Nucleus accumbens (tissue), 56 donors: Measurements from ENCODE around the gene MAGI2.
"Not testable (repeated sequence)": the region's sequence is repeated elsewhere in the genome, so short reads cannot be mapped to it uniquely, and the experiment has no call there.

Source experiments
- DNase-seq, 56 donors: peaks; one replicate each; lab custom pipeline; 2025; lab: John Stamatoyannopoulos, UW

The MAGI2 gene

DNA sequence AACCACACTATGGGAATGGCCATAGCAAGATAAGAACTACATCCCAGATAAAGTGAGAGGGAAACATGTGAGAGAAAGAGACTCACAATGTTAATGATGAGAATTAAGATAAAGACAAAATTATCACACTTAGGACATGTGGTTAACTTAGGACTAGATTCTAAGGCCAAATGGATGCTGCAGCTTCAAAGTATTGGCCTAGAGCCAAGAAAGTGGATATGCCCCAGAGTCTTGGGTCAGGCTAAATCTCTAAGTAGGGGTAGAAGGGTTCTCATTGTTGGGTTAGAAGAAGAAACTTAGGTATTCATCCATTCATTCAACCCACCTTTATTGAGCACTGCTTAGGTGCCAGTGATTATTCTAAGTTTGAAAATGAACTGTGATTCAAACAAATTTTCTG lies 836.9 kb downstream of the MAGI2 start:
- DNase-seq = no peak

DNA sequence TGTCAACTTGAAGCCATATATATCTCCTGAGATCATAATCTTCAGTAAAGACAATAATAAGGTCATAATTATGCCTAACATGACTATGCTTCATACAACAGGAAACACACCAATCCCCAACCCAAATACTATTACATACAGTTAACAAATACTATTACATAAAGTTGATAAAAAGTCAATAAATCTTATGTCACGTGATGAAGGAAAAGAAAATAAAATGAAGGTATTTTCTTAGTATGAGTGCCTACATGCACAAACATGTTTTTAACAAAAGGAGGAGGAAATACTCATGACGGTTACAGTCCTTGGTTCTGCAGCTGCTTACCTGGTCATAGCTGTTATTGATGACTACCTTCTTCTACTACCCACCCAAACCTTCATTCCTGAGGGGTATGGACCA lies 844.2 kb downstream of the MAGI2 start:
- no peak for DNase-seq

DNA sequence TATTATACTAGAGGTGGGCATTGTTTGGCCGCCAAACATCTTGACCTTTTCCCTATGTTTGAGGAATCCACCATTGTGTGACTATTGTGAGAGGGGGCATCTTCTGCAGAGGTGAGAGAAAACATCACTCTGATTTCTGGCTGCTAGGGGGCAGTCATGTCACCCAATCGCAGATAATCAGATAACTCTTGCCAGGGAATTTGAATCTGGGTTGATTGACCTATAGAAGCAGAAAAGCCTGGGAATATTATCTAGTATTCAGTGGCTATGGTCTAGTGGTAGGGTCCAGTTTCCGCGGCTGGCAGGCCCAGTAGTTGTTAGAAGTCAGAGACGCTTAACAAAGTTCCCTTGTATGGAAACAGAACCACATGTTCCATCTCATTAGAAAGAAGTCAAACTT lies 846.4 kb downstream of the MAGI2 start:
- peak in 20 of 56 donors; percentile 2 to 29 (median 12) for DNase-seq

DNA sequence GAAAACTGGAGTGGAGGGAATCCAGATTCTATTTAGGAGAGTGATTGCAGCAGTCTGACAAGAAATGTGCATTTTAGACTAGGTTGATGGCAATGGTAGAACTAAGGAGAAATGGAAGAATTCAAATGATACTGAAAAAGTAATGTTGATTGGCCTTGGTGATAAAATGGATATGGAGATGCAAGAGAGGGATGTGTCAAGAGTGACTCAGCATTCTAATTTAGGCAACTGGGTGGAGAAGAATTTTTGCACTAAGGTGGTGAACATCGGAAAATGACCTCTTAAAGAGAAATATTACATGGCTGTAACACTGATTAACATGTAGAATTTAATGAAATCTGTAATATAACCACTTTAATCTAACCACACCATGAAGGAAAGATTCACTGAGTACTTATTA lies 848.3 kb downstream of the MAGI2 start:
- no peak for DNase-seq

DNA sequence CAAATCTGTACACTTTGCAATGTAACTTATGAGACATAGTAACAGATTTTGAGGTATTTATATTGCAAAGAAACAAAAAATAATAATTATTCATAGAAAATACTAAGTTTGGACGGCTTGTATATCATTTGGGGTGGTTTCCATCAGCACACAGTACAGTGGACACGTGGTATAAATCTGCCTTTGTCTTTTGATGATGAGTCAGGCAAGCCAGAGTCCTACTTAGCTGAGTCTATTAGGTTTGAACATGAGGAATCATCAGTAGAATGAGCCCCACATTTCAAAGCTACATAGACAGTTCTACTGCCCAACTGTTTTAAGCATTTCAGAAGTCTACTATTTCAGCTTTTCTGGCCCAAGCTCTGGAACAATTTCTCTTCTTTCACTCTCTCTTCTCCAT lies 851.7 kb downstream of the MAGI2 start:
- peak in 1 of 56 donors; percentile 19 for DNase-seq

DNA sequence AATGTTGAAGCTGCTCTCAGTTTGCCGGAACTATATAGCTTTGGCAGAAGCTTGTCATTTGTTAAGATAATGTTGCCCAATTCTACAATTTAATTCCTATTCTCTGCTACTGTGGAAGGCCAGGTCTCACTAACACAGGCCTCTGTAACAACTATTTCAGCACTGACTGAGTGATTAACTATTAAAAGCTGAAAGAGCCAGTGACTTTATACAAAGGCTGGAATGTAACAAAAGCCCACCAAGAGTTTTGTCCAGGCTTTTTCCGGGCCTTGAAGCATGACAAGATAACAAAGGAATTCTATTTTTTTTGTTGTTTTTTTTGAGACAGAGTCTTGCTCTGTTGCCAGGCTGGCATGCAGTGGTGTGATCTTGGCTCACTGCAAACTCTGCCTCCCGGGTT lies 859.3 kb downstream of the MAGI2 start:
- no peak for DNase-seq

DNA sequence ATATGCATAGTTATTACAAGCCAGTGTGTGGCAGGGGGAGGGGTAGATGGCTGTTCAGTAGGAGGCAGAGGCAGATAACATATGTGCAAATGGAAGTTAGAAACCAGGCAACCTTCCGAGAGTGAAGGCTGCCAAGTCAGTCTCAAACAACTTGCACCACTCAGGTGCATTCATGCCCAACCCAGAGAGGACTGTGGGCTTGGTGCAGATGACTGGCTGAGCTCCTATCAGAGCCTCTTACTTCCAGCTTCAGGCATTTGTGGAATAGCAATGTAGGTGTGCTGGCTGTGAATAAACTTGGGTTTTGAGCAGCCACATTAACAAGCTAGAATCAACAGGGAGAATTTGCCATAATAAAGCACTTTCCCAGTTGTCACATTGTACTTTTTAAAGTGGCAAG lies 865.1 kb downstream of the MAGI2 start:
- DNase-seq = no peak

DNA sequence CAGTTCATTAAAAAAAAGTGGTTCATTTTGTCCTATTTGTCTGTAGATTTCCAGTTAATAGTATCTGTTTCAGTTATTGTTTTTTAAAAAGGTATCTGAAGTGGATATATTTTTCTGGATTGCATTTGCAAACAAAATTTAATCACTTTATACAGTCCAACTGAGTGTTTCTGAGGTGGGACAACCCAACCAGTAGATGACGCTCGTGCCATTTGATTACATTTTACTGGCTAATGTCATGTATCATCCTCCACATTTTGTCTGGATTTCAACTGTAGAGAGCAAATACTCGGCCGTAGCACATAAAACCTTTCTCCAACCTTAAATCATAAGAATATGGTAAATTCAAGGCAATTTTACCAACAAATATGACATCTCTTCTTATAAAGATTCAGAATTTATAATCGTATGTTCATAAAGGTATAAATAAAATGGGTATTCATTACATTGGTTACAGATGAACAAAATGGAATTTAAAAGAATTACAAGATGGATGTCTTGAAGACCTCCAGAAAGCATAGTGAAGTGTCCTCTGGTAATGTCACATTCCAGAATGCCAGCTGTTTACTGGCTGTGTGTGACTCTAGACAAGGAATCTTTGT lies 865.9 kb downstream of the MAGI2 start:
- no peak for DNase-seq

DNA sequence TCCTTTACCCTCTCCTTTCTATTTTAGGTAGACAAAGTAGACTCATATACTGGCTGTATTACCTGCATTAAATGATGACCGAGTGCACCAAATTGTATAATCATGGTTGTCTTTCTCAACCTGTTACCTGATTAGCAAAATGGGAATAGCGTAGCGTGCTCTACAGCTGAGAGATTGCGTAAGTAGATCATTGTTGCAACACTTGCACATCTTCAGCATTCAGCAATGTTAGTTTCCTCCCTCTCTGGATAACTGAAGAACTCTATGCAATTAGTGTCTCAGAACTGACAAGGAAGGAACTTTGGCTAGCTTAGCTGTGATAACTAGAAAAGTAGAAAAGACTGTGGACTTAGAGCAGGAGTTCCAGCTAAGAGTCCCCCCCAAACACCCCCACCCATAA lies 867.5 kb downstream of the MAGI2 start:
- no peak for DNase-seq

DNA sequence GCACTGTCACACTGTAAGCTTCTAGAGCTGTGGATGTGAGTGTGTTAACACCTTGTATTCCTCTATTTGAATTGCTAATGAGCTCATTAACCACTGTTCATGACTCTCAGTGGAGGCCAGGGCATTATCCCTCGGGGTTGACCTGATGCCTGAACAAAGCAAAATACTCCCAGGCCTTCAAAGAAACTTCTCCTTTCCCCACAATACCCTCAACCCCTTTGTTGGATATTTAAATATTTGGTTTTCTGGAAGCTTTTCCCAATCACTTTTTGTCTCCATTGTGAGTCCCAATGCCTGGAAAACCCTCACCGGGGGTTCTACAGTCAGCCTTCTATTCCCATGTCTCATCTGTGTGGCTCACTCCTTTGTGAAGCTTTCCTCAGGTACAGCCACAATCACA lies 874.8 kb downstream of the MAGI2 start:
- no peak for DNase-seq

DNA sequence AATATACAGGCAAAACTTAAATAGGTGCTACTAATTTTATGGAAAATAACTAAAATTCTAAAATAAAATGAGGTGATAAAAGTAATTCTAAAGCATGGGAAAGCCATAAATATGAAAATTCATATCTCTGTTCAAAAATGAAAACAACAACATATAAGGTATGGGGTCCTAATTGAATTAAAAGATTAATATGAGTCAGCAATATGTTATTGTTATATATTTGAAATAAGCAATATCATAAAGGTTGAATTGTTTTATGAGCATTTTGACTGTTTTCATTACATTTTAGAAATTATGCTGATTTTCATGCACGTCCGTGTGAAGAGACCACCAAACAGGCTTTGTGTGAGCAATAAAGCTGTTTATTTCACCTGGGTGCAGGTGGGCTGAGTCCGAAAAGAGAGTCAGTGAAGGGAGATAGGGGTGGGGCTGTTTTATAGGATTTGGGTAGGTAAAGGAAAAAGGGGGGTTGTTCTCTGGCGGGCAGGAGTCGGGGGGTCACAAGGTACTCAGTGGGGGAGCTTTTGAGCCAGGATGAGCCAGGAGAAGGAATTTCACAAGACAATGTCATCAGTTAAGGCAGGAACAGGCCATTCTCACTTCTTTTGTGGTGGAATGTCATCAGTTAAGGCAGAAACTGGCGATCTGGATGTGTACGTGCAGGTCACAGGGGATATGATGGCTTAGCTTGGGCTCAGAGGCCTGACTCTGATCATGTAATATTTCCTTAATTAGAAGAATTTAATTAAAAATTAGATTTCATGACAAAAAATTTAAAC lies 876.1 kb downstream of the MAGI2 start:
- DNase-seq = not testable (repeated sequence)

DNA sequence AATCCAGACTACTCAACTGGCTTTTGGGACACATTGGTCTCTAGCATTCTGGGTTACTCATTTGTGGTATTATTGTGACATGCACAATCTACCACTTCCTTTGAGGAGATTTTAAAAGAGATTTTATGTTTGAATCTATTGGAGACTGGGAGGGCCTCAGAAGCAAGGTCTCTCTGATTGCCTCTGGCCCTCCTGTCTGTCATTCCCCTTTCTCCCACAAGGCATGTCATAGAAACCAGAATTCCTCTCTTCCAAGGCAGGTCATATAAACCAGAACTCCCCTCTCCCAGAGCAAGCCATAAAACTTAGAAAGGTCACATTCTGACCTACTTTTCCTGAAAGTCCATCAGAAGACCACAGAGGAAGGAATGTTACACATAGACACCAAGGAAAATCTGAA lies 877.2 kb downstream of the MAGI2 start:
- no peak for DNase-seq

DNA sequence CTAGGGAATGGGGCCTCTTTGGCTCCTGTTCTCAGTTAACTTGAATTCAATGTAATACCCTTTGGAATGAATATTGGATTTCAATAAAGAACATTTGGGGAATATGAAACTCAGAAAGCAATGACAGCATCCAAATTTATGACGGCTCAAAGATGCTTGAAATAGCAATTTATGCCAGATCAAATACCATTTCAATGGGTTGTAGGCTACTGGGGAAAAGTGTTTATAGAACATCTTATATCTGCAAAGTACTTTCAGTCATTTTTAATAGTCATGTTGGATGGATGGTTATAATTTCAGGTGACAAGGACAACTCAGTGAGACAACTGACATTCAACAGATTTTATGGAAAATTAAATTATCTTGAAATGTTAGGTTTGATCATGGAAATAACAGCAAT lies 882.2 kb downstream of the MAGI2 start:
- DNase-seq = no peak

DNA sequence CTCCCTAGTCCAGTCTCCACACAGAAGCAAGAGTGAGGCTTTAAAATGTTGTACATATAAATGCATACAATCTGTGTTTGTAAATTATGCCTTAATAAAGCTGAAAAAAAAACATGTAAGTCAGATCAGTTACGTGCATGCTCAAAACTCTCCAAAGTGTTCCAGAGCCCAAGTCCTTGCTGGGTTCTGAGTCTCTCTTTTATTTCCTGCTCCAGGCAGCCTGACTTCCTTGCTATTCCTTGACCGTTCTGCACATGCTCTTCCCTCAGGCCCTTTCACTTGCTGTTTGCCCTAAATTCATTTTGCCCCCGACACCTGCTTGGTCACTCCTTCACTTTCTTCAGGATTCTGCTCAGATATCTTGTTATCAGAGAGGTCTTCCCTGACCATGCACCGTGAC lies 884.8 kb downstream of the MAGI2 start:
- no peak for DNase-seq

DNA sequence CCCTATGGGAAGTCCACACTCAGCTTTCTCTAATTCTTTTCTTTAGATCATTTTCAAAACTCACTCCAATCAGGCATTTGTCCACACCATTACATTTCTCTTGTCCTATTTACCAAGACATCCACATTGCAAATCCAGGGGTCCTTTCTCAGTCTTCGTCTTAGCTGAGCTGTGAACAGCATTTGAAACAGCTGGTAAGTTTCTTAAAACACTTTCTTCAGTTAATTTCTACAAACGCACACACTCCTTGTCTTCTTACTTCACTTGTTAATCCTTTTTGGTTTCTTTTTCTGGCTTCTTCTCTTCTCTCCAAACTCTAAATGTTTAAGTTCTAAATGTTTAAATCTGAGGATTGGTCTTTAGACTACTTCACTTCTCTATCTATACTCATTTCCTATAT lies 885.6 kb downstream of the MAGI2 start:
- no peak for DNase-seq

DNA sequence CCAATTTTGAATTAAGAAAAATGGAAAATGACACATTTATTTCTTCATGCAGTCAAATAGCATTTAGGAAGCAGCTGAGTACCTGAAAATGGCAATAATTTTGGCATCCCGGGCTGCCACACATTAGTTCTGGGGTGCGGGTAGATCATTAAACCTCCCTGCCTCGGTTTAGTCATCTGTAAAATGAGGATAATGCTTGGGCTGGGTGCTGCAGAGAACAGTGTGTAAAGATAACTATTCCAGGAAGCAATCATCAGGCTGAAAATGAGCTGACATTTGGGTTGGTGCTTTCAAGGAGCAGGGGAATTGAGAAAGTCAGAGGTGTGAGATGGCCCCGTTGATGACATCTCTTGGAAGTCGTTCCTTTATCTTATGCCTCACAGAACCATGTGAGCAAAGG lies 887.7 kb downstream of the MAGI2 start:
- DNase-seq = peak in 1 of 56 donors; percentile 2

DNA sequence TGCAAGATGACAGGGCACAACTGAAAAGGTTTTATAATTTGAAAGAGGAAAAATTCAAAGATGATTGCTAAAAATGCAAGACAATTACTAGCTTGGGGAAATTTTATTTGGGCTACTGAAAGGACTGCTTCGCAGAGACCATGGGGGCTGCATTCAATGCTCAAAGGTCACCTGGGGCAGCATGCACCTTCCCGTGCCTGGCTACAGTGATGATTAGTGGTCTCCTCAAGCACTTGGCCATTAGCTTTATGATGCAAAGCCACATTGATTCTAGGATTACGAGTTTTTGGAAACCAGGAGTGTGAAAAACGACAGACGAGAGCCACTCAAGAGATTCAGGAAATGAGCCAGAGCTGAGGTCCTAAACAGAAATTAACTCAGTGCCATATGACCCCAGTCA lies 890.3 kb downstream of the MAGI2 start:
- DNase-seq = no peak

DNA sequence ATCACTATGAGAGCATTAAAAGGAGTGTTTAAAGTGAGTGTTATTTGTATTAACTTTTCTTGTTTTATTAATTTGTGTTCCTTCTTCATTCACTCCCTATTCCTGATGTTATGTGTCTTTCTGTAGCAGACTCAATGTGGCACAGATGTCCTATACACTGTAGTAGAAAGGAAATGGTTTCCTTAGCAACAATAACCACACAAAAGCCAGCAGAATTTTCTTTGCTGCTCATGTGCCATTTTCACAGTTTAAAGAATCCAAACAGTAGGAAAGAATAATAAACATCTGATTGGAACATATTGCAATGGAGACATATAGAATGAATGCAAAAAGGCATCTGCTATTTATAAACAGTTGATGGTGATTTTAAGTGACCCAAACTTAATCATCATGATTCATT lies 891.3 kb downstream of the MAGI2 start:
- DNase-seq = no peak

DNA sequence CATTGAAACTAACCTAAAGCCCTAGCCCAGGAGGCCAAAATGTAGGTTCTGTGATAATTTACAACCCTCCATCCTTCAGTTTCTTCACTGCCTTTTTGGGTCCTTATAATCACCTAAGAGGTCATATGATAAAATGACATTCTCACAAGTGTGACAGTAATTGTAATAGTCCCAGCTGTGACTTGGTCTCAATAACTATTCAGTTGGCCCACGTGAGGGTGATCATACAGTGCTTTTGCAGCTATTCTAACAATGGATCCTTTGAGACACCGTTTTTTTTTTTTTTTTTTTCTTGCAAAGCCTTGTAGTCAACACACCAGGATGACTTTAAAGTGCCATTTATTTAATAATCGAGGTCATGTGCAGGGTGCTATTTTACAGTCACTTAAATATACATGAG lies 894.9 kb downstream of the MAGI2 start:
- DNase-seq = peak in 29 of 56 donors; percentile 6 to 69 (median 25)

DNA sequence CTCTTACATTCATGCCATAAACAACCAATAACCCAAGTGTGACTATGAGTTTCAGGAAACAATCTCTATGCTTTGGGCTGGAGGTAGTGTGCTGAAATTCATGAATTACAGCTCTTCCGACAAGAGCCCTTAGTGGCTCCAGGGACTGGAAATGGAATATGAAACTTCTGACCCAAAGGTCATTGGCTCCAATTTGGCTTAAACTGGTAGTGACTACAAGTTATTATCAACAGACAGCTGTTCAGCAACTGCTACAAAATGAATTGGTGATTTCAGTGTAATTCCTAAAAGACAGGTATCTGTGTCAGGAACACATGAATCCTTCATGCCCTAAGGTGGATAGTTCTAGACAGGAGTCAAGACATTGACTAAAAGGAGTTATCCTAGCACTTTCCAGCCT lies 909.5 kb downstream of the MAGI2 start:
- no peak for DNase-seq

DNA sequence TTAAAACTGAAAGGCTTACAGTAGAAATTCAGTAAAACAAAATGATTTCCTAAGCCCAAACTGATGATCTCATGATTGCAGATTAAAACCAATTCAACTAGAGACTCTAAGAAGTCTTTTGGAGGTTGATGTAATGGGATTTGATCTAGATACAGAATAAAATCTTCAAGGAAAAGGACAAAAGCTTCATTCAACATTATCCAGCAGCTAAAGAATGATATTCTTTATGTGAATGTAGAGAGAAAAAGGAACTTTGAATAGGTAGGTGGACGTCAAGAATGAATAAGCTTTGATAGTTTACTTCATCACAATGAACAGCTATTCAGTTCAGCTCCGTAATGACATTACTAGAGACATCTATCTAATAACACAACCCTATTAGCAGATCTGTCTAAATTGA lies 910.5 kb downstream of the MAGI2 start:
- DNase-seq = no peak

DNA sequence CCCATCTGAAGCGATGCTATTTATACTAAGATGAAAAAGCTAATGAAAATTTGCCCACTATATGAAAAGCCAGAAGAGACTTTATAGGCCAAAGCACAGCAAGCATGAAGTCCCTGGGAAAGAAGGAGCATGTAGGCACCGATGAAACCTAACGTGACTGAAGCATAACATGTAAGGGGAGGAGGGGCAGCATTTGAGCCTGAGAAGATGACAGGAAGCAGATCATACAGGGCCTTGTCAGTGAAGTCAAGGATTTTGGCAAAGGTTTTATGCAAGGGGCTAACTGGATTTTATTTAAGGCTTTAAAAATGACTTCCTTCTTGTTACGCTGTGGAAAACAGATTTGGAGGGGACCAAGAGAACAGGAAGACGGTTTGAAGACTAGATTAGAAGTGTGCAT lies 910.9 kb downstream of the MAGI2 start:
- no peak for DNase-seq

DNA sequence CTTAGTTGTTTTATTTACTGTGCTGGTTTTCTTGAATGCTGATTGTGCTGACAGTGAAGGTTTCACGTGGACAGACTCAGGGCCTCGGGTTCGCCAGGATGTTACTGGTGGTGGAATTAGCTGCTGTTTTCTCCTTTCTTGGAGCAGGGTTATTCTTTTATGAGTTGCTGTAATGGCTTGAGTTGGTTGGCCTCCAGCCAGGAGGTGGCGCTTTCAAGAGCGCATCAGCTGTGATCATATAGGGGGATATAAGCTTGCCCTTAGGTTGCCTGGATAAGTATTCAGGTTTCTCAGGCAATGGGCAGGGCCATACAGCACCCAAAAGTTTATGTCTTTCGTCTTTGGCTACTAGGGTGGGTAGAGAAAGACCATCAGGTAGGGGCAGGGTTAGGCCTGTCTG lies 913.6 kb downstream of the MAGI2 start:
- no peak for DNase-seq
